OCI-LY7 (cell line): ENCODE data around the gene CCDC85A.

Experiments
- CTCF ChIP-seq: fragments of 200-600 bp; sonication (generic); conservative IDR thresholded peaks from 2 replicates; pipeline ENCODE4 v1.5.1; 2014; ENCODE audit warnings: mild to moderate bottlenecking, antibody characterized with exemption, low read length, moderate library complexity, mixed read lengths
- EZH2phosphoT487 ChIP-seq: fragments of 200-600 bp; sonication (generic); IDR thresholded peaks from 2 replicates; pipeline ENCODE4 v1.6.1; 2018; ENCODE audit warnings: low read depth, borderline replicate concordance, mild to moderate bottlenecking, mixed run types, antibody characterized with exemption, low read length, moderate library complexity, mixed read lengths

GRCh38 chr2:56326346-56326741 is 142.6 kb downstream of the CCDC85A start:
- TF ChIP-seq CTCF (no peak), EZH2phosphoT487 (no peak)
